ENCODE results near the gene ZNF385C. TPM values are rescaled to one million over a fixed set of nuclear protein-coding genes. Genes with fewer than 3 reads are reported as not detected.

The ZNF385C gene
- total RNA-seq, 2 donors from 2014 or later, result 1.4 to 2.1 TPM

GRCh38 chr17:42138749-42139492 is 40.6 kb upstream of the ZNF385C start:
- Mint-ChIP-seq H3K27me3 (ENCODE audit: insufficient read depth) (no peaks in the 10 kb centered on the region), H3K4me1 (peaks cover 42% of the 10 kb centered on the region), H3K4me3 (no peak overlapping the region), H3K9me3 (no peaks in the 10 kb centered on the region), H3K27ac (peak overlapping the region; percentile 75), H3K36me3 (ENCODE audit: low read depth) (peaks cover 26% of the 10 kb centered on the region)
- TF ChIP-seq CTCF (conservative IDR thresholded peaks at IDR 0.05), result no peak
- no peak overlapping the region for H3K4me3 ChIP-seq (ENCODE audit: low read length)
- H3K9me3 ChIP-seq (ENCODE audit: control insufficient read depth, low read length), result no peaks in the 10 kb centered on the region
- H3K27ac ChIP-seq (ENCODE audit: low read depth, low read length), result no peak overlapping the region
- H3K36me3 ChIP-seq (ENCODE audit: control insufficient read depth, insufficient read depth, low read length), result peaks cover 45% of the 10 kb centered on the region
- 86 to 90% methylated on average over 7 of the region's 7 CpGs for WGBS, 2 experiments (ENCODE audit: insufficient coverage in 1 of 2, insufficient read length in 1 of 2)
- H3K27me3 ChIP-seq (ENCODE audit: control insufficient read depth, insufficient read depth, low read length, poor library complexity, severe bottlenecking), result no peaks in the 10 kb centered on the region
- no peak overlapping the region for H3K9ac ChIP-seq (ENCODE audit: extremely low read depth, low read length, poor library complexity, severe bottlenecking)
- H3K4me1 ChIP-seq (ENCODE audit: control insufficient read depth, insufficient read depth, low read length), result peaks cover 18% of the 10 kb centered on the region
- no peak for DNase-seq

GRCh38 chr17:42136654-42137051 is 38.4 kb upstream of the ZNF385C start:
- TF ChIP-seq CTCF (conservative IDR thresholded peaks at IDR 0.05), result no peak
- Mint-ChIP-seq H3K4me1 (peaks cover 58% of the 10 kb centered on the region), H3K36me3 (ENCODE audit: low read depth) (peaks cover 16% of the 10 kb centered on the region), H3K27me3 (ENCODE audit: insufficient read depth) (no peaks in the 10 kb centered on the region), H3K27ac (peak overlapping the region; percentile 88), H3K4me3 (no peak overlapping the region), H3K9me3 (no peaks in the 10 kb centered on the region)
- DNase-seq, result no peak
- H3K9ac ChIP-seq (ENCODE audit: extremely low read depth, low read length, poor library complexity, severe bottlenecking), result no peak overlapping the region
- H3K4me1 ChIP-seq (ENCODE audit: control insufficient read depth, insufficient read depth, low read length), result peaks cover 31% of the 10 kb centered on the region
- no peak overlapping the region for H3K27ac ChIP-seq (ENCODE audit: low read depth, low read length)
- no peaks in the 10 kb centered on the region for H3K9me3 ChIP-seq (ENCODE audit: control insufficient read depth, low read length)
- H3K36me3 ChIP-seq (ENCODE audit: control insufficient read depth, insufficient read depth, low read length), result peaks cover 42% of the 10 kb centered on the region
- H3K27me3 ChIP-seq (ENCODE audit: control insufficient read depth, insufficient read depth, low read length, poor library complexity, severe bottlenecking), result no peaks in the 10 kb centered on the region
- H3K4me3 ChIP-seq (ENCODE audit: low read length), result no peak overlapping the region
- WGBS, 2 experiments (ENCODE audit: insufficient coverage in 1 of 2, insufficient read length in 1 of 2), result 93 to 96% methylated on average over 2 to 3 of the region's 3 CpGs

- Mint-ChIP-seq H3K4me3 (peak overlapping the region; percentile 9), H3K27ac (peak overlapping the region; percentile 88), H3K36me3 (ENCODE audit: low read depth) (peaks cover 12% of the 10 kb centered on the region), H3K9me3 (no peaks in the 10 kb centered on the region), H3K27me3 (ENCODE audit: insufficient read depth) (no peaks in the 10 kb centered on the region), H3K4me1 (peaks cover 61% of the 10 kb centered on the region)
- TF ChIP-seq CTCF (conservative IDR thresholded peaks at IDR 0.05), result no peak
- Histone ChIP-seq H3K4me3 (ENCODE audit: low read length) (no peak overlapping the region), H3K9ac (ENCODE audit: extremely low read depth, low read length, poor library complexity, severe bottlenecking) (peak overlapping the region; percentile 33), H3K4me1 (ENCODE audit: control insufficient read depth, insufficient read depth, low read length) (peaks cover 31% of the 10 kb centered on the region), H3K36me3 (ENCODE audit: control insufficient read depth, insufficient read depth, low read length) (peaks cover 40% of the 10 kb centered on the region), H3K27me3 (ENCODE audit: control insufficient read depth, insufficient read depth, low read length, poor library complexity, severe bottlenecking) (no peaks in the 10 kb centered on the region), H3K27ac (ENCODE audit: low read depth, low read length) (no peak overlapping the region), H3K9me3 (ENCODE audit: control insufficient read depth, low read length) (no peaks in the 10 kb centered on the region)
- DNase-seq, result peak; percentile 86
- WGBS, 2 experiments (ENCODE audit: insufficient coverage in 1 of 2, insufficient read length in 1 of 2), result 84 to 90% methylated on average over 9 to 15 of the region's 15 CpGs
Measured at GRCh38 chr17:42135664-42136653, 37.7 kb upstream of the ZNF385C start.

Measured in endodermal cell (in vitro differentiated cells).